ENCODE measurements around the gene PRF1.

Gene PRF1

DNA sequence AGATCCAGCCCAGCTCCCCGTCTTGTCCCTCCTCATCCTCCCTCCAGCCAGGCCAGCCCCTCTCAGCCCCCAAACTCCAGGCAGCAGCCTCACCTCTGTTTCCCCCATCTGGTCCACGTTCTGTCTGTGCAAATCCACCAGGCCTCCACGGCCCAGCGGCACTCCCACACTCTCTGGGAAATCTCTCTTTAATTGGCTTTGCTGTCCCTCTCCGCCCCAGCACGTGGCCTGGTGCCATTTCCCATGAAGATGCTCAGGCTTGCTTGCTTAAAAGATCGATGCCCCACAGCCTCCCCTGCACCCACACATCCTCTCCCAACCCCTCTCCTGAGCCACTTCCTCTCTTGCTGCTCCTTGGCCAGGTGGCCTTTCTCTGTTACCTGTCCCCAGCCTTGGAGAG, 39.3 kb downstream of the PRF1 start:
- Histone ChIP-seq H3K27me3 (replicated peaks) (no peaks in the 10 kb centered on the region), H3K4me3 (ENCODE audit: low read depth, low read length) (no peak overlapping the region), H3K27ac (no peak overlapping the region), H3K36me3 (replicated peaks) (no peaks in the 10 kb centered on the region)
- no peak for DNase-seq
- in situ Hi-C loops (cut with HindIII; ENCODE audit: low pct_ligation_motif_present, low sequenced_read_pairs): loop anchor here (25.0 kb wide), 2 partner anchors 99 to 199 kb away; partner anchors contain the start of gene ADAMTS14
- TF ChIP-seq, protein P1, sequence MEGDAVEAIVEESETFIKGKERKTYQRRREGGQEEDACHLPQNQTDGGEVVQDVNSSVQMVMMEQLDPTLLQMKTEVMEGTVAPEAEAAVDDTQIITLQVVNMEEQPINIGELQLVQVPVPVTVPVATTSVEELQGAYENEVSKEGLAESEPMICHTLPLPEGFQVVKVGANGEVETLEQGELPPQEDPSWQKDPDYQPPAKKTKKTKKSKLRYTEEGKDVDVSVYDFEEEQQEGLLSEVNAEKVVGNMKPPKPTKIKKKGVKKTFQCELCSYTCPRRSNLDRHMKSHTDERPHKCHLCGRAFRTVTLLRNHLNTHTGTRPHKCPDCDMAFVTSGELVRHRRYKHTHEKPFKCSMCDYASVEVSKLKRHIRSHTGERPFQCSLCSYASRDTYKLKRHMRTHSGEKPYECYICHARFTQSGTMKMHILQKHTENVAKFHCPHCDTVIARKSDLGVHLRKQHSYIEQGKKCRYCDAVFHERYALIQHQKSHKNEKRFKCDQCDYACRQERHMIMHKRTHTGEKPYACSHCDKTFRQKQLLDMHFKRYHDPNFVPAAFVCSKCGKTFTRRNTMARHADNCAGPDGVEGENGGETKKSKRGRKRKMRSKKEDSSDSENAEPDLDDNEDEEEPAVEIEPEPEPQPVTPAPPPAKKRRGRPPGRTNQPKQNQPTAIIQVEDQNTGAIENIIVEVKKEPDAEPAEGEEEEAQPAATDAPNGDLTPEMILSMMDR (IDR thresholded peaks at IDR 0.05; ENCODE audit: low read depth, low read length, missing control alignments): no peak

DNA sequence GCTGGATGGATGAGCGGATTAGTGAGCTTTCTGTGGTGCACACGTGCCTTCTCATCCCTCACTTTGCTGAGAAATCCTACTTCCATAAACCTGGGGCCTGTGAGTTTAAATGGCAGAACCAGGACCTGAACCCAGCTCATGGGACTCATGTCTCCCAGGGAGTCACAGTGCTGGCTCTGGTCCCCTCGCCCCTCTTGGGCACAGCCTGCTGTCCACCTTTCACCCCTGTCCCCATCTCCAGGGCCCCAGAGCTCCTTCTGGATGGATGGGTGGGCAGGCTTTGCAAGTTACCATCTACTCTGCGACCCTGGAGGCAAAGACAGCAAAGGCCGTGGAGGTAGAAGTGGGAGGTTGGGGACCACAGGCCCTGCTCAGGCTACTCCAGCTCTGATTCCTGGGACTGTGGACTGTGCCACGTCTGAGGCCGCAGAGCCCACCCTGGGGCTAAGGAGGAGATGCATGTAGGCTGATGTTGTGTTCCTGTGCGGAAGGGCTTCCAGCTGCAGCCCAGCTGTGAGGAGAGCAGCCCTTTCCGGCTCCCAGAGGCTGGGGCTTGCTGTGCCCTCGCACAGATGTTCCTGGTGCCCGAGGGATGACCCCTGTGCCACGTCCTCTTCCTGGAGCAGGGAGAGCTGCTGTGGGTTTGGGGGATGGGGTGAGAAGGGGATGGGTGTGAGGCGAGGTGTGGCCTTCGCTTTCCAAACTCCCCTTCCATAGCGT, 40.3 kb downstream of the PRF1 start:
- no peak for DNase-seq
- in situ Hi-C loops (cut with HindIII; ENCODE audit: low pct_ligation_motif_present, low sequenced_read_pairs): loop anchor here (25.0 kb wide), 2 partner anchors 100 to 200 kb away; partner anchors contain the start of gene ADAMTS14
- no peak overlapping the region for H3K4me3 ChIP-seq (ENCODE audit: low read depth, low read length)
- H3K27ac ChIP-seq: no peak overlapping the region
- TF ChIP-seq, protein P1 (IDR thresholded peaks at IDR 0.05; ENCODE audit: low read depth, low read length, missing control alignments): no peak
- H3K27me3 ChIP-seq (replicated peaks): no peaks in the 10 kb centered on the region
- H3K36me3 ChIP-seq (replicated peaks): no peaks in the 10 kb centered on the region

DNA sequence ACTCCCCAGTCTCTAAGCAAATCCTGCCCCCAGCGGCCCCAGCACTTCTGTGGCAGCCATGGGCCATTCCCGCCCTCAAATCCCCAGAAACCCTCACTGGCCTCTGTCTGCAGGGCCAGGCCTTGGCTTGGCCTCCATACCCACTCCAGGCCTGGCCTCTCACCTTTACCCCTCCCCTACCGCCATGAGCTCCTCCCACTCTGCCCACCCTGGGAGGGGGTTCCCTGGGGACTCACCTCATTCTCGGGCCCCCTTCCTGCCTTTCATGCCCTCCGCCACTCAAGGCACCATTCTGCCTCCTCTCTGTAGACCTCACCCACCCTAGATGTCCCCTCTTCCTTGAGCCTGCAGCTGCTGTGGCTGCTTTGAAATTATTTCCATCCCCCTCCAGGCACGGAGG, 41.0 kb downstream of the PRF1 start:
- no peak overlapping the region for H3K27ac ChIP-seq
- no peaks in the 10 kb centered on the region for H3K27me3 ChIP-seq (replicated peaks)
- in situ Hi-C loops (cut with HindIII; ENCODE audit: low pct_ligation_motif_present, low sequenced_read_pairs): loop anchor here (25.0 kb wide), 2 partner anchors 101 to 201 kb away; partner anchors contain the start of gene ADAMTS14
- no peaks in the 10 kb centered on the region for H3K36me3 ChIP-seq (replicated peaks)
- H3K4me3 ChIP-seq (ENCODE audit: low read depth, low read length): no peak overlapping the region
- DNase-seq: no peak
- TF ChIP-seq, protein P1 (IDR thresholded peaks at IDR 0.05; ENCODE audit: low read depth, low read length, missing control alignments): no peak

DNA sequence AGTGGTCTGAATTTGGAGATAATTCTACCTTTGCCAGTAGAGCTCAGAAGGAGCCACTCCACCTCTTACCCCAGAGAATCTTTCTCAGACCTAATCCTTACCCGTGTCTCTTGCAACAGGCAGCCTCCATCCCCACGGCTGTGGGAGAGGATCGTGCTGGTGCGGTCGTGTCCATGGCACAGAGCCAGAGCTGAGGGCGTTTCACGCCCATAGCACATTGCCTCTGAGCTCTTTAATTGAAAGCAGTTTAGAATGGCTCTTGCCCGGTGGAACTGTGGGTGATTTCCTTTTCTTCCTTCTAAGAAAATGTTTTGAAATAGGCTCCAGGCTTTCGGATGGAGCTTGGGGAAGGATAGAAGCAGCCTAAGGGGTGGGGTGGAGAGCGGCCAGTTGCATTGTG, 41.5 kb downstream of the PRF1 start:
- DNase-seq: no peak
- TF ChIP-seq, protein P1 (IDR thresholded peaks at IDR 0.05; ENCODE audit: low read depth, low read length, missing control alignments): no peak
- Histone ChIP-seq H3K4me3 (ENCODE audit: low read depth, low read length) (no peak overlapping the region), H3K27ac (no peak overlapping the region), H3K27me3 (replicated peaks) (no peaks in the 10 kb centered on the region), H3K36me3 (replicated peaks) (no peaks in the 10 kb centered on the region)
- in situ Hi-C loops (cut with HindIII; ENCODE audit: low pct_ligation_motif_present, low sequenced_read_pairs): loop anchor here (25.0 kb wide), 2 partner anchors 101 to 201 kb away; partner anchors contain the start of gene ADAMTS14

DNA sequence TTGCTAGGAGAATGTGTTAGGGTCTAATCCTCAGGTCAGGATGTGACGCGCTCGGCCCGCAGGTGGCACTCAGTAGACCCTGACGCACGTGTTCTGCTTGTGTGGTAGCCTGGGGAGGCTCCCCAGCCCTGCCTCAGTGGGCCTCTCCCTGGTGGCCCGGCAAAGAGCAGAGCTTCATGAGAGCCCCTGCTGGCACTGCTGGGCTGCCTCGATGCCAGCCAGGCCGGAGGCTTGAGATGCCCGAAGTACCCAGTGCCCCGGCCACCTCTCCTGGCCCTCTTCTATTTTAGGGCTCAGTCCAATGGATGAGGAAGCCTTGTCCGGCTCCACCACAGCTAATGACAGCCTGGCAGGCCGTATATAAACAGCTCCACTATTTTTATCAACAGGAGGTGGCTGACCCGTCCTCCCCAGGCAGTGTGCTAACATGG, 42.0 kb downstream of the PRF1 start:
- H3K27me3 ChIP-seq (replicated peaks): no peaks in the 10 kb centered on the region
- no peak overlapping the region for H3K27ac ChIP-seq
- TF ChIP-seq, protein P1 (IDR thresholded peaks at IDR 0.05; ENCODE audit: low read depth, low read length, missing control alignments): no peak
- in situ Hi-C loops (cut with HindIII; ENCODE audit: low pct_ligation_motif_present, low sequenced_read_pairs): loop anchor here (25.0 kb wide), 2 partner anchors 102 to 202 kb away; partner anchors contain the start of gene ADAMTS14
- H3K36me3 ChIP-seq (replicated peaks): no peaks in the 10 kb centered on the region
- H3K4me3 ChIP-seq (ENCODE audit: low read depth, low read length): no peak overlapping the region
- no peak for DNase-seq

Measured in brain microvascular endothelial cell (primary cell).